GM21717 (cell line): Measurements from ENCODE around the gene AMBRA1.
A peak's percentile ranks its signal among the peaks of the same experiment; 100 is the strongest.
"Not testable (repeated sequence)": the region's sequence is repeated elsewhere in the genome, so short reads cannot be mapped to it uniquely, and the experiment has no call there.

Source experiments
- ATAC-seq: cut with Tn5 transposase; IDR thresholded peaks from one replicate; pipeline ENCODE4 v1.9.1; 2021; ENCODE audit warnings: mild to moderate bottlenecking, moderate library complexity; ENCODE audit not compliant: unreplicated experiment

The AMBRA1 gene

DNA sequence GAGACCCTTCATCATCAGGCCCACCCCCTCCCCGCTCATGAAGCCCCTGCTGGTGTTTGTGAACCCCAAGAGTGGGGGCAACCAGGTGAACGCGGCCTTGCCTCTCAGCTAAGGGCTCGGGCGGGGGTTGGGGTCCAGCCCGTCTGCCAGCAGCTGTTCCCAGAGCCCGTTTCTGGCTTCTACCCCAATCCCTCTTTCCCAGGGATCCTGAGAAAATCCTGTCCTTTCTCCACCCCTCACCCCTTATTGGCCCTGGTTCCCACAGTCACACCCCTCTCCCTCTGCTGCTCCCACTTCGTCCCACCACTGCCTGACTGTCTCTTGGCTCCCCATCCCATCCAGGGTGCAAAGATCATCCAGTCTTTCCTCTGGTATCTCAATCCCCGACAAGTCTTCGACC lies 221.7 kb downstream of the AMBRA1 start:
- no peak for ATAC-seq

DNA sequence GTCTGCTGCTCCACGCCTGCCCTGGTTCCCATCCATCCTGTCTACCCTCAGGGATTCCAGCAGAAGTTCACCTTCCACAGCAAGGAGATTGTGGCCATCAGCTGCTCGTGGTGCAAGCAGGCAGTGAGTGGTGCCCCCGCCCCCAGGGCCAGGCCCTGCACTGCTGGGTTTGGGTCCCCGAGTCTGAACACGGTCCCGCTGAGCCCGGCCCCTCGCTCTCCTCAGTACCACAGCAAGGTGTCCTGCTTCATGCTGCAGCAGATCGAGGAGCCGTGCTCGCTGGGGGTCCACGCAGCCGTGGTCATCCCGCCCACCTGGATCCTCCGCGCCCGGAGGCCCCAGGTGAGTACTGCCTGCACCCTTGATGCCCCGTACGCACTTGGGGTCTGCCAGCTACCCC lies 222.6 kb downstream of the AMBRA1 start:
- not testable (repeated sequence) for ATAC-seq

- ATAC-seq, result no peak
These were observed 223.6 kb downstream of the AMBRA1 start for GRCh38 chr11:46370253-46370652.

DNA sequence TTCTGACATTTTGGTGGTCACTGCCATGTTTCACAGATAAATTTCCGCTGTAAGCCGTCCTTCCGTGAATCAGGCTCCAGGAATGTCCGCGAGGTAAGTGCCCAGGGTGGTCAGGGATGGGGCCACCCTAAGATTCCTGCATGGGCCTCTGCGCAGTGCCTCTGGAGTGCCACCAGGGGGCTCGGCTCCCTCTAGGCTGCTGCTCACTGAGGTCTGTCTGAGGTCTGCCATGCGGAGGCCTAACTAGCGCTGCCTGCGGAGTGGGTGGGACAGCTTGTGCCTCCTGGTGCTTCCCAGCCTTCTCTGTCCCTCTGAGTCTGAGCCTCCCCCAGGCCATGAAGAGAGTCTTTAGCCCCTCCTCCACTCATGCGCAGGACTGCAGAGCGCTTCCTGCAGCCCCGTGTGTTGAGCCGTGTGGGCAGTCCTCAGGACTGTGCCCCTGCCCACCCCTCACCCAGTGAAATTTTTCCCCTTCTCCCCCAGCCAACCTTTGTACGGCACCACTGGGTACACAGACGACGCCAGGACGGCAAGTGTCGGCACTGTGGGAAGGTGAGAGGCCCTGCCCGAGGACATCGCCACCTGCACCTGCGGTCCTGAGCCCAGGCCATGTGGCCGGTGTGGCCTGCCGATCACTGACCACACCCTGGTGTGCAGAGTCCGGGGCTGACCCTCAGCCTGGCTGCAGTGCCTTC lies 224.2 kb downstream of the AMBRA1 start:
- no peak for ATAC-seq

DNA sequence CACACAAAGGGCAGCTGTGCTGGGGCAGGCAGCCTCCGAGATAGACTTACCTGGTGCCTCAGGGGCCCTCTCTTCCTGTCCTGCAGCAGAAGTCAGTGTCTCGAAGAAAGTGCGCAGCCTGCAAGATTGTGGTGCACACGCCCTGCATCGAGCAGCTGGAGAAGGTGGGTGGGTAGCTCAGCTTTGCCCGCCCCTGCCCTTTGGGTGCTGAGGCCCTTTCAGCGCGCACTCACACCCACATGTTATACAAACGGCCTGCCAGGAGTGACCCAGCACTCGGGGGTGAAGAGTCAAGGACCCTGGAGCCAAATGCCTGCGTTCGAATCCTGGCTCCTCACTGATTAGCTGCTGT lies 225.9 kb downstream of the AMBRA1 start:
- ATAC-seq, result no peak

DNA sequence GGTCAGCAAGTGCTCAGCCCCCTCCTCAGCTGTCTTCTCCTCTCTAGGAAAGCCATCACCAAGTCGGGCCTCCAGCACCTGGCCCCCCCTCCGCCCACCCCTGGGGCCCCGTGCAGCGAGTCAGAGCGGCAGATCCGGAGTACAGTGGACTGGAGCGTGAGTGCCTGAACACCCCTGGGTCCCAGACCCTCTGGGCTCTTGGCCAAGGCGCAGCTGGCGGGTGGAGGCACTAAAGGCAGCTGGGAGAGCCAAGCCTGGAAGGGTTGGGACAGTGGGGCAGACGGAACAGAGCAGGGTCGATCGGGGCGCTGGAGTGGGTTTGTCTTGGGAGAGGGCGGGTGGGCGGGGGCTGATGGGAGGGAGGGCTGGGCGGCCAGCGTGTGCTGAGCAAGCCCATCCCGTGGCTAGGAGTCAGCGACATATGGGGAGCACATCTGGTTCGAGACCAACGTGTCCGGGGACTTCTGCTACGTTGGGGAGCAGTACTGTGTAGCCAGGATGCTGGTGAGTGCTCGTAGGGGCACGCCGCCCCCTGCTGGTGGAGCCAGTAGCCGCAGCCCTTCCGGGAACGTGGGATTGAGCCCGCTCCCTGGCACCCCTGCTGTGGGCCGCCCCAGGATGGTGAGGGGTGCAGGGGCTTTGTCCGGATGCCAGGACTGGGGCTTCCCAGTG lies 226.4 kb downstream of the AMBRA1 start:
- no peak for ATAC-seq

DNA sequence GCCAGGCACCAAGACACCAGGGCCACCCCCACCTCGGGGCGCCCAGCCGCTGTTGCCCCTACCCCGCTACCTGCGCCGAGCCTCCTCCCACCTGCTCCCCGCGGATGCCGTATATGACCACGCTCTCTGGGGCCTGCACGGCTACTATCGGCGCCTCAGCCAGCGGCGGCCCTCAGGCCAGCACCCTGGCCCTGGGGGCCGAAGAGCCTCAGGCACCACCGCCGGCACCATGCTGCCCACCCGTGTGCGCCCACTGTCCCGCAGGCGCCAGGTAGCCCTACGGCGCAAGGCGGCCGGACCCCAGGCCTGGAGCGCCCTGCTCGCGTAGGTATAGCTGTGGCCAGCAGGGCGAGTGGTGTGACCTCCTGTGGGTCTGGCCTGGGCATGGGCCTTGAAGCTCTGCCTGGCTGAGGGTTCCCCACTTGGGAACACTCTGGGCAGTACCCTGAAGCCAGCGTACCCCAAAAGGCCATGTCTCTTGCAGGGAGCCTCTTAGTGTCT lies 227.1 kb downstream of the AMBRA1 start:
- no peak for ATAC-seq

GRCh38 chr11:46366260-46366659 lies 227.6 kb downstream of the AMBRA1 start:
- no peak for ATAC-seq

GRCh38 chr11:46364791-46365190 lies 229.0 kb downstream of the AMBRA1 start:
- no peak for ATAC-seq

GRCh38 chr11:46364056-46364455 lies 229.8 kb downstream of the AMBRA1 start:
- no peak for ATAC-seq

GRCh38 chr11:46363455-46364005 lies 230.3 kb downstream of the AMBRA1 start:
- ATAC-seq, result no peak

GRCh38 chr11:46363031-46363407 lies 230.8 kb downstream of the AMBRA1 start:
- no peak for ATAC-seq

DNA sequence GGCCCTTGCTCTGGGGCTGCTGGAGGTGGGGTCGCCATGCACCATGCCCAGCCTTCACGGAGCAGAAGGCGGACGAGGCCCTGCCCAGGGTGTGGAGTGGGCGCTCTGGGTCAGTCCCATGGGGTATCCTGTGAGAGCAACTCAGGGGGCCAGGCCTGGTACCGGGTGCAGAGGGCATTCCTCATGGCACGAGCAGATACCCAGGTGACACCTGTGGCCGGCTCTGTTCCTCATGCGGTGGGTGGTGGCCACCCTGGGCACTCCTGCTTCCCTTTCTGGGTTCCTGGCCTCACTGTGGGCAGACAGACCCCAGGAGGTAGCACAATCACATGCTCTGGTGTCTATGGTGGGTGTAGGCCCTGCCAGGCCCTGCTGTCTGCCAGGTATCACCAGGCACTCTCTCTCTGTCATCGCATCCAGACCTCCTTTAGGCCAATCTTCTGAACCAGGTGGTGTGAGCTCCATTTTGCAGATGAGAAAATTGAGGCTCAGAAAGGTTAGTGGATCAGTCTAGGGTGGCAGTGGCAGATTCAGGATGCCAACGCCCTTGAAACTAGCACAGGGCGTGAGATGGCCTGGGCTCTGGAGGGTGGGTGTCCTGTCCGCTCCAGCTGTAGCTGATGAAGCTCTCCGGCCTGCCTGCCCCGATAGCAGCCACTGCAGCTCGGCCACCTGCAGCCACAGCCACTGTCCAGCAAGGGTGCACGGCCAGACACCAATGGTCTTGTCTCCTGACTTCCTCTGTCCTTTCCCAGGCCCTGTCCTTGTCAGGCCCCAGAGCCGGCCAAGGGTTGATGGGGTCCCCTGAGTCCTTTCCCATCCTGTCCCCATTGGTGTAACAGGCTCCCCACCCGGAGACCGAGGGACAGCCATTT lies 231.4 kb downstream of the AMBRA1 start:
- no peak for ATAC-seq

GRCh38 chr11:46361283-46362155 lies 232.3 kb downstream of the AMBRA1 start:
- ATAC-seq, result peak; percentile 84

DNA sequence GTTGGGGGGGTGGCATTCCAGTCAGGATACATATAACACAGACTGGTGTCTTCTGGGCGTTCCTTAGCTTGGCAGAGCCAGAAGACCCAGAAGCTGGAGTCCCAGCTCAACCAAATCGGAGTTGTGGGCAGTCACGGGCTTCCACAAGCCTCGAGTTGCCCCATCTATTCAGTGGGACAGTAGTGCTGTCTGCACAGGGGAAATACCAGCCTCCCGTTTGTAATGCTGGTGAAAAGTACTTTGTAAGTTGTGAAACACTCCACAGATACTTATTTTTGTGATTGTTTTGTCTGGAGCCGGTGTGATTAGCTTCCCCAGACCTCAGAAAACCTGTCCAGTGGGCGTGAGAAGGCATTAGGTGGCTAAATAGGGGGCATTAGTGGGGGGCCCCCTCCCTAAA lies 232.9 kb downstream of the AMBRA1 start:
- ATAC-seq, result peak; percentile 23

DNA sequence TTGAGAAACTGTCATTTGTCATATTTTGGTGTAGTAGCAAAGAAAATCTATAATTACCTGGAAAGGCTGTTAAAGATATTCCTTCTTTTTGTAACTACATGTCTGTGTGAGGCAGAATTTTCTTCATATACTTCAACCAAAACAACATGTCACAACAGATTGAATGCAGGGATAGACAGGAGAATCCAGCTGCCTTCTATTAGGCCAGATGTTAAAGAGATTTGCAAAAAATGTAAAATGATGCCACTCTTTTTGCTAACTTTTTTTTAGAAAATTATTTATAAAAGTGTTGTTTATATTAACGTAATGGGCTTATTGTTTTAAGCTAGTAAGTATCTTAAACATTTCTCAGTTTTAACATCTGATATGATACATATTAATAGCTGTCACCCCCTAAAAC lies 233.9 kb downstream of the AMBRA1 start:
- no peak for ATAC-seq

- no peak for ATAC-seq
These were observed 236.3 kb downstream of the AMBRA1 start for GRCh38 chr11:46357483-46357936.

DNA sequence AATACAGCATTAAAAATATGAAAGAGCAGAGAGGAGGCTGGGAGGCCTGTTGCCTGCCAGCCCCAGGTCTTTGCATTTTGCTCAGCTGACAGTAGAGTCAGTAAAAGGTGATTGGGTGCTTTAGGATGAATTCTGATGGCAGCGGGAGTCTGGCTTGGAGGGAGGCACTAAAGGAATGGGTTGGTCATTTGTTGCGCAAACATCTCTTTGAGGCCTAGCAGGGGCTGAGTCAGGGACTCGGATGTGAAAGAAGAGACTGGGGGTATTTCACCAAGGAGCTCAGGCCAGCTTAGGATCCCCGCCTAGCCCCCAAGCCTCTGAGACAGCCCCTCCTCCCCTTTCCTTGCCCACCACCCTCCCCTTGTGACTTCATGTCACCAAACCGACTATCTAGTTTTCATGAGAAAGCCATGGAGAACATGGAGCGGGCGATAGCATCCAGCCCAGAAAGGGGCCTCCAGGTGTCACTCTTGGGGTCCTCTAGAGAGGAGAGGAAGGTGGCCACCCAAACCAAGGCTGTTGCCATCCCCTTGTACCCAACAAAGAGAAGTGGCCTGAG lies 236.8 kb downstream of the AMBRA1 start:
- ATAC-seq, result no peak

DNA sequence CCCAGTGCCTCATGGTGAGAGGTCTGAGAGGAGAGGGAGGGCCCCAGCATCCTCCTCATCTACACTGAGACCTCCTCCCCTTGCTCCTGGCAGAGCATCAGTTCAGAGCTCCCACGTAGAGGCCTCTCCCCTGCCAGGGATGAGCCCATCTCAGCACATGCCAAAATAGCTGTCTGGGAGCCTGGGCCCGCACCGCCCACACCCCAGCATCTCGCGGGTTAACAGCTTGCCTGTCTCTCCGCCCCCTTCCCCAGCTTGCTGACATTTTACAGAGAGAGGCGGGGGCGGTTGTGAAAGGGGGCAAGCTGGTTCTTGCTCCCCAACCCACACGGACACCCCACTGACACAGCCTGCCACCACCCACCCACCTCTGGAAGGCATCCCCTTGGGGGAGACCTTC lies 240.1 kb downstream of the AMBRA1 start:
- ATAC-seq, result no peak
